ENCODE results near the gene NSG2.
"Not testable (repeated sequence)": the region's sequence is repeated elsewhere in the genome, so short reads cannot be mapped to it uniquely, and the experiment has no call there.

The NSG2 gene

DNA sequence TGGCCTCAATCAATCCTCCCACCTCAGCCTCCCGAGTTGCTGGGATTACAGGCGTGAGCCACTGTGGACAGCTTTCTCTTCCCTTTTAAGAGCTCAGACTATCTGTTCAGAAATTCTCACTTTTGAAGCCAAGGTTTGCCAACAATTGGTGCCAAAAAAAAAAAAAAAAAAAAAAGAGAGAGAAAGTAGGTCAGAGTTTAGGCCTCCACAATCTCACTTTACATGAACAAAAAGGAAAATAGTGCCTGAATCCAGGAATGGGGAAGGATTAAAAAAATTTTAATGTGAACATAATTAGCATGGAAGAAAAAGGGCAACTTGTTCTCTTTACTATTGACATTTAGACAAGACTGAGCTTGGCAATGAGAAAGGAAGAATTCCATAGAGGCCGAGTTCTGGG lies 94.1 kb downstream of the NSG2 start:
- intact Hi-C loops (cut with DNase I), result no loop called here
- DNase-seq, result no peak

DNA sequence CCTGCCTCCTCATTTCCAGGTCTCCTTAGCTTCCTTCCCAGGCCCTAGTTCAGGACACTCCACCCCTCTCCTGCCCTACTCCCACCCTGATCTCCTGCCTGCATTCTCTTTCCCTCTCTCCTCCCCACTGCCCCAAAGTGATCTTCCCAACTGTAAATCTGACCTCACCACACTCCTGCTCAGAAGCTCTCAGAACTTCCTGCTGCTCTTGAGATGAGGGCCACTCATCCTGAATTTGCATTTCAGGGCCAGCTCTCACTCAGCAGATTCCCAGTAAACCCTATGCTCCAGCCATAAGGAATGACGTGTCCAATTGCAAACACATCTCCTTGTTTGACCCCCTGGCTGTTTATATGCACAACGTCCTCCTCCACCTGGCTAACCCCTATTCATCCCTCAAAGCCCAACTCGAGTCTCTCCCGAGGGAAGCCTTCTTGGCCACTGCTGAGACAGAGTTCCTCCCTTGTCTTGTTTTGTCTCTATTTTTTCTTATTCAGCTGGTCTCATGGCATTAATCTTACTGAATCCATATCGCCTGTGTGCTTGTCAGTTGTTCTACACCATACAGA lies 95.0 kb downstream of the NSG2 start:
- peak in 1 of 42 donors; percentile 30 for DNase-seq
- intact Hi-C loops (cut with DNase I), result no loop called here

DNA sequence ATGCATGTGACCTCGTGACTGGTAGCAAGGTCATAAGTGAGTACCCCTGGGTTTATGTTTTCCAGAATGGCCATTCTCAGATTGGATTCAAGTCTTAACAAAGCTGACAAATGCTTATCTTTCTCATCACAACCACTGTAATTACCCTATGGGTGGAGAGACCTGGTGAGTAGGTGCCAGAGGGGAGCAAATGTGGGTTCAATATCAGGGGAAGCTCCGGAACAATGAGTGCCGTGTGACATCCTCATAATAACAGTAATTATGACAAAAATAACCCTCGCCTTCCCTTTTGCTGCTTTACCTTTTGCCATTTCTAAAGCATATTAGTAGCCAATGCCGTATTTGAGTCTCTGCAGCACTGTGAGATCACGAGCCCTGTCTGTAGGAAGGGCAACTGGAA lies 95.9 kb downstream of the NSG2 start:
- DNase-seq, result peak in 17 of 42 donors; percentile 28 to 83 (median 48)
- intact Hi-C loops (cut with DNase I), result no loop called here

DNA sequence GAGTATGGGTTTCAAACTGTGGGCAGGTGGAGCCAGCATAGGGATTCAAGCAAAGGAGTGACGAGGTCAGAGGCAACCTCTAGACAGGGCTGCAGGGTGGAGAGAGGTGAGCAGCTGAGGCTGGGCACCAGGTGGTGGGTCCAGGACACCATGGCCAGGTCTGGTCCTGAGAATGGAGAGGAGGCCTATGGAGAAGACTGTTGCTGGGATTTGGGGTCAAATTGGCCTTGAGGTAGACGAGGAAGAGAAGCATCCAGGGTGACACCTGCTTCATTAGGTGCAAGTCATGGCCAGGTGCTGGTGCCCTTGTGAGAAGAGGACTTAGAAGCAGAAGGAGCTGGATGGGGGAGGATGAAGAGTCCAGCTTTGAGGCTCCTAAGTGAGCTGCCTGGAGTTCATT lies 99.6 kb downstream of the NSG2 start:
- DNase-seq, result peak in 2 of 42 donors; percentile 32 to 41
- intact Hi-C loops (cut with DNase I), result no loop called here

DNA sequence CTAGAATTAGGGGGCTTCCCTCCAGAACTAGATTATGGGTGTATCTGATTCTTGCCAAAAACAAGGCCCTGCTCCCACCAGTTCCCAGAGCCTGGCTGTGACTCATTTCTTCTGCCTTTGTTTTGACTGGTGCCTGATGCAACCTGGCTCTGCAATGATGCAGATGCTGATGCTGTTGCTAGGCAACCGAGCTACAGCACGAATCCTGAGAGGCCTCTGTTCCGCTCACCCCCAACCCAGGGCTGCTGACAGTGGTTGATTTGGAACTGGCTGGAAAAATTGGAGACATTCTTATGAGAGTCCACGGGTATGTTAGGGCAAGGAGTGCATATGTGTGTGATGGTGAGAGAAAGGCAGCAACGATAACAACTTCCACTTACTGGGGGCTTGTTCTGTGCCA lies 100.3 kb downstream of the NSG2 start:
- DNase-seq, result peak; percentile 70 to 99 (median 90)
- intact Hi-C loops (cut with DNase I), result no loop called here

DNA sequence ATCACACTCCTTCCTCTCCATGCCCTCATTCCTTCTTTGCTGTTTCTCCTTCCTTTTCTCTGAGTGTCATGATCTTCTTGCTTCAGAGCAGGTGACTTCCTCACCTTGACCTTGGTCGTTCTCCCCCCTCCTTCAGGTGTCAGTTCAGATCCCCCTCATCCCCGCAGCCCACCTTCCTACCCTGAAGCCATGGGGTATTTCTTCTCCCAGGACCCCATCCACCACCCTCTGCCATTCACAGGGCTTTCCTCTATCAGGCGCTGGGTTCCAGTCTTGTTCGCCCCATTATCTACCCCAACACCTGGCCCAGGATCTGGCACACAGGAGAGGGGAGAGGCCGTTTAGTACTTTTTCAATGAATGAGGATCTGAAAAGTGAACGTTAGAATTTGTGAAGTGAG lies 101.0 kb downstream of the NSG2 start:
- DNase-seq, result peak in 2 of 42 donors; percentile 28 to 34
- intact Hi-C loops (cut with DNase I), result no loop called here

DNA sequence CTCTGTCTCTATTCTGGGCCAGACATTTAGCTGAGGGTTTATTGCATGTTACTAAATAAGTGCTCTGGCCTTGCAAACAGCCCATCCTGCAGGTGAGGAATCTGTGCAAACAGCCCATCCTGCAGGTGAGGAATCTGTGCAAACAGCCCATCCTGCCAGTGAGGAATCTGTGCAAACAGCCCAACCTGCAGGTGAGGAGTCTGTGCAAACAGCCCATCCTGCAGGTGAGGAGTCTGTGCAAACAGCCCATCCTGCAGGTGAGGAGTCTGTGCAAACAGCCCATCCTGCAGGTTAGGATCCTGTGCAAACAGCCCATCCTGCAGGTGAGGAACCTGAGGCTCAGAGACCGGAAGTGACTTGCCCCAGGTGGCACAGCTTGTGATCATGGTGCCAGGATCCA lies 101.5 kb downstream of the NSG2 start:
- intact Hi-C loops (cut with DNase I), result not testable (repeated sequence)
- DNase-seq, result peak in 2 of 42 donors; percentile 34

DNA sequence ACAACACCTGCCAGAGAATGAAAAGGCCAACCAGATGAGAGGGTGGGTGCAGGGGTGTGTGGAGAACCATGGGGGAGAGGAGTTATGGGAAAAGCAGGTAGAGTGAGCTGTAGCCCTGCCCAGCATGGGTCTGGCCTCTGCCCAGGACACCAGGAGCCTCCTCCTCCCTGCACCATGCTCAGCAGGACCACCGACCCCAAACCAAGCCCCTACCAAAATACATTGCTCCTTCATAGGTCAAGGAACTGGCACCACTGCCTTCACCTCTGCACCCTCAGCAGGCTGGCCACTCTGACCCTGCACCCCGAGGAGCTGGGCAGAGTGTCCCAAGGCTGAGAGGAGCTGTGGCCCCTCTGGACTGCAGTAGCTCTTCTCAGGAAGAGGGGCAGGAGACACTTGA lies 102.0 kb downstream of the NSG2 start:
- peak in 3 of 42 donors; percentile 17 to 34 (median 30) for DNase-seq
- intact Hi-C loops (cut with DNase I), result no loop called here

DNA sequence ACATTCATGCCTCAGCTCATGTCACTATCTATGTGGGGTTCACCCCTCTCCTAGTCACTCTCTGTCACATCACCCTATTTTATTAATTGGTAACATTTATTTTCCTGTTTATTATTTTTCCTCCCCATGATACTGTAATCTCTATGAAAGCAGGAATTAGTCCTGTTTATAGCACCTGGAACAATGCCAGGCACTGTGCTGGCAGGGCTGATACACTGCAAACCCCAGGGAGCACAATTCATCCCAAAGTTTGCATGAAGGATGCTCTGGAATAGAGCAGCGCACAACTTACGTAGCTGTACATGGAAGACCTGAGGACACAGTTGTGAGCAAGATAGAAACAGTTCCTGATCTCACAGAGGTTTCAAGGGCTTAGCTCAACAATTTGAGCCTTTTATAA lies 103.2 kb downstream of the NSG2 start:
- intact Hi-C loops (cut with DNase I), result no loop called here
- DNase-seq, result peak in 2 of 42 donors; percentile 35 to 44

DNA sequence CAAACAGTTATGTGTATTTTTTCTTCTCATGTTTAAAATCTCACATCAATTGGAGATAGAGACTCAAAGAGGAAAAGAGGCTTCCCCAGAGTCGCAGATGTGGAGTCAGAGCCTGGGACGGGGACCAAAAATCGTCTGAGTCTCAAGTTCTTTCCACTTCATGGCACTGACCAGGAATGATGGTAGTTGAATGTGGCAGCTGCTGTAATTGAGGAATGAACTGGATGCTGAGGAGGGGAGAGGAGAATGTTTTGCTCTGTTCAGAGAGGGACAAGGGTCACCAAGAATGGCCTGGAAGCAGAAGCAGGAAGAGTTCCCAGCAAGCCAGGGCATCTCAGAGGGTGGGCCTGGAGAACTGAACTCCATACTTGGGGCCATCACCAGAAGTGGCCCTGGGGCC lies 103.9 kb downstream of the NSG2 start:
- intact Hi-C loops (cut with DNase I), result no loop called here
- peak in 1 of 42 donors; percentile 27 for DNase-seq

DNA sequence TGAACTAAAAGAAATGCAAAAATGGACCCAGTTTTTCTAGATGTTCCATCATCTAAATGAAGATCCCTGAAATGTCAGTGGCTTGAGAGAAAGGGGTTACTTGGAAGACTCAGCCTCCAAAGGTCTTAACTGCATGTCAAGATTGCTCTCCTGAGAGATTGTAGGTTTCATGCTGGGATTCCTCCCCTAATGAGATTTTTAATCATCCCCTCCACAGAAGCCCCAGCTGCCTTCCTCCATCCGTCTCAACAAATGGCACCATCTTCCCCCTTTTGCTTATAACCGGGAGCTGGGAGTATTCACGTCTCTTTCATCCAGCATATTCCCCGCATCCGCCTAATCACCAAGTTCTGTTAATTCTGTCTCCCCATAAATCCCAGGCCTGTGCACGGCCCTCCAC lies 104.5 kb downstream of the NSG2 start:
- intact Hi-C loops (cut with DNase I), result no loop called here

DNA sequence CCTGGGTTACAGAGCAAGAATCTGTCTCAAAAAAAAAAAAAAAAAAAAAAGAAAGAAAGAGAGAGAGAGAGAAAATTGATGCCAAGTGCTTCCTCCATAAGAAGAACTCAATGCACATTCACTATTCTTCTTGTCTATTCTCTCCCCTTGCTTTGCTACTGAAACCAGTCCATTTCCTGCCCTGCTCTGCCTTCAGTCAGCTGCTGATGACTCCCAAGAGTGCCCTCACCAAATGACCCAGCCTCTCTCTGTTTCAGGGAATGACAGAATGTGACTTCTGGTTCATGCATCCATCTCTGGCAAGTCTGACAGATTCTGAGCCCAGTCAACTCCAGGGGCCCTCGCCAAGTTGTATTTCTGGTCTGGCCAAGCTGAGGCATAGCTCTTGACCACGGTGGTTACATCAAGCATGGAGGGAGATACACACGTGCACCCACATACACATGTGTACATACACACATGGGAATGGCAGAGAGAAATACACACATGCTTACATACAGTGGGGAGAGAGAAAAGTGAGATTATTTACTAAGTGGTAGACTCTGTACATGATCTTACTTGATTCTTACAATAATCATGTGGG lies 106.2 kb downstream of the NSG2 start:
- DNase-seq, result peak in 2 of 42 donors; percentile 35 to 36
- intact Hi-C loops (cut with DNase I), result no loop called here

More for the DNA sequence above, 104.5 kb downstream of the NSG2 start:
- no peak for DNase-seq

DNA sequence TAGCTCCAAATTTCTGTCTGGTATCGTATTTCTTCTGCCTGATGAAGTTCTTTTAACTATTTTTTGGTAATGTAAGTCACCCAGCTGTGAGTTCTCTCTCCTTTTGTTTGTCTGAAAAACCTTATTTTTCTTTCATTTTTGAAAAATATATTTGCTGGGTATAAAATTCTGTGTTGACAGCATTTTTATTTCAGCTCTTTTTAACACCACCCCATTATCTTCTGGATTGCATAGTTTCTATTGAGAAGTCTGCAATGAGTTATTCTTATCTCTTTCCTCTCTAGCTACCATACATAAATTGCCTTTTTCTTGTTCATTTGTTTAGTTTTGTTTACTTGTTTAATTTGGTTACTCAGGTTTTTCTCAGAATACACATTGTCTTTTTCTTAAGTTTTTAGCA lies 109.1 kb downstream of the NSG2 start:
- no peak for DNase-seq
- intact Hi-C loops (cut with DNase I), result no loop called here

DNA sequence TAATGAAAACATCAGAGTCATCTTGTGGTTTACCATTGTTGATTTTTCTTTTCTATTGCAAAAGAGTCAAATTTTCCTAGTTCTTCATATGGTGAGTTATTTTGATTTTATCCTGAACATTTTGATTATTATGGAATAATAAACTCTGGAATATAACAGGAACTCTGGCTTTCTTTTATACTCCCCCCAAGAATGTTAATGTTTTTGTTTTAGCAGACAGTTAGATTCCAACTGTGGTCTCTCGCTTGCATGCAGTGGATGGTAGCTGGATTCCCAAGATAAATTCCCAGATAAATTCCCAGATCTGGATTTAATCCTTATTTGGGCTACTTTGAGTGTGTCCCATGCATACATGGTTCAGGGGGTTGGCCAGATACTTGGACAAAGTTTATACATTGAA lies 109.8 kb downstream of the NSG2 start:
- intact Hi-C loops (cut with DNase I), result no loop called here
- DNase-seq, result peak in 1 of 42 donors; percentile 2

DNA sequence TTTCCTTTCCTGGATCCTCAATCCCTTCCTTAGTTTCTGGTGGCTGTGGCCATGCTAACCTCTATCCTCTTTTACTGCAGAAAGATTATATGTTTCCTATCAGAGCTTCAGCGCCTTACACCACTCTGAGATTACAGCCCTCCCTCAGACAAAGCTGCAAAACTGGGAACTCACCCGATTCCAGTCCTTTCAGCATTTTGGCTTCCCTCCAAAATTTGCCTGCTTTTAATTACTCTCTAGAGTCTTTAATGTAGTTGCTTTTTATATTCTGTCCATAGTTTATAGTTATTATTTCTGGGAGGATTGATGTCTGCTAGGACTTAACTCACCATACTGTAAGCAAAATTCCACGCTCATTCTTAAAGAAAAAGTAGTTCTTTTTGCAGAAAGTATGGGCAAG lies 110.2 kb downstream of the NSG2 start:
- DNase-seq, result peak in 2 of 42 donors; percentile 22 to 37
- intact Hi-C loops (cut with DNase I), result no loop called here

DNA sequence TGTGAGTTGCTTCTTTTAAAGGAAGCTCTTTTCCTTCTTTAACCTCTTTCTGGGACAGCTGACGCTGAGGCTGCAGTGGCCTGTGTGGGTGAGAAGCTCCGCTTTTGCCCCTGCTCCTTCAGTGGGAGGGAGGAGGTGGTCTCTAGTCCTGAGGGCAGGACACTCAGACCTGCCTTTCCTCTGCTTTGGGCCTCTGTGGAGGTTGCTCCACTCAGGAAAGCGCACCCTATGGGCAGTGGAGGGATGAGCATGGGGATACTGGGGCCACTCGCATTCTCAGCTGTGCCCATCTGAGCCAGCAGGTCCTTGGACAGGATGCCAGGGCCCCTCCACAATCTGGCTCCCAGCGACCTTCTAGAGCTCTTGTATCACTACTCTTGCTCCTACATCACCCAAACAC lies 111.5 kb downstream of the NSG2 start:
- peak in 1 of 42 donors; percentile 27 for DNase-seq
- intact Hi-C loops (cut with DNase I), result no loop called here
